Lung microvascular endothelial cell (primary cell): Measurements from ENCODE around the gene NCOR1. TPM values are rescaled to one million over a fixed set of nuclear protein-coding genes. Genes with fewer than 3 reads are reported as not detected.
A peak's percentile ranks its signal among the peaks of the same experiment; 100 is the strongest.
"Not testable (repeated sequence)": the region's sequence is repeated elsewhere in the genome, so short reads cannot be mapped to it uniquely, and the experiment has no call there.

Experiments
- DNase-seq, 2 donors: peaks; one replicate each; pipeline versions ENCODE4 v3.0.0 to v3.0.0-alpha.2; 2010; ENCODE audit warnings: low read depth in 2 of 2
- total RNA-seq: library from RNA; depleted of rRNA; stranded (reverse); fragments of >200 nt; gene quantifications from 2 replicates; pipeline ENCODE4 v1.2.1, GENCODE V29; 2014

The NCOR1 gene
- total RNA-seq, 1 donor from 2014 or later = 85.1 TPM

DNA sequence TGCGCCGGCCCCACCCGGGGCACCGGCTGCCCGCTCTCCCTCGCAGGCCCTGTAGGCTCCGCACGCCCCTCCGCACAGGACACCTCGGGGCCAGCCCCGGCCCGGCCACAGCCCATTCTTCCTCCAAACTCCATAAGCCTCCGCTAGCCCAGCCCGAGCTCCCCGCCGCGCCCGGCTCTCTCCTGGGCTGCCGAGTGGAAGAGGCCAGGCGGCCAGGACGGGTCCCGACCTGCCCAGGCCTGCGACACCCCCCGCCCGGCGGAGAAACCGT lies 397 bp downstream of the NCOR1 start:
- peak; percentile 55 to 67 for DNase-seq

DNA sequence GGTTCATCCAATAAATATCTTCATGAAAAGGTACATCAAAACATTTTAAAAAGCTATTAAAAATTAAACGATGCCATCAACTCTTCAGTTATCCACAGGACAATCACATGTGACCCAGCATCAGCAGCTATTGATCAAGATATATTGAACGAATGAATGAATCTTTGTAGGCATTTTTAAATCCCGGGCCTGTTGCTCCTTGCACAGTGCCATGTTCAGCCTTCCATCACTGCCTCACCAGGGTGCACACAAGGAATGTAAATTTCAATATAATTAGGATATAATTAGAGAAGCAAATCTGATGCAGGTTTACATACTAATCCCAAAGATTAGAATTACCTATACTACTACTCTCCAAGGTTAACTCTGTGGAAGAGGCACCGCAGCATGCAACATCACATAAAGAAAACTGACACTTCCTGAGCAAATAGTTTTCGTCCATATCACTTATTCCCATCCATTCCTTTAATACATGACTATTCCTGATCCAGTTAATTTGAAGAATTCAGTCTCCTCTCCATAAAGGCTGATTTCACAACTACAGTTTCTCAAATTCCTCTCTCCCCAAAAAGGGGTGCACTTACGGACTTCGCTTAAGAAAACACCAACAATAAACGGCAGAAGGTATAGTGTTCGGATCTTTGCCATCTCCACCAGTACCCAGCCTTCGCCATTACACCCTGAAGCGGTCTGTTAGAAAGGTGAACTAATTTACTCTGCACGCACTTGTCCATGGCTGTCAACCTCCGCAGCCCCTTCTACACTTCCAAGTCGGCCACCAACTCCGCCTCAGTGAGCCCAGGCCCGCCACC lies 938 bp downstream of the NCOR1 start:
- DNase-seq = no peak

DNA sequence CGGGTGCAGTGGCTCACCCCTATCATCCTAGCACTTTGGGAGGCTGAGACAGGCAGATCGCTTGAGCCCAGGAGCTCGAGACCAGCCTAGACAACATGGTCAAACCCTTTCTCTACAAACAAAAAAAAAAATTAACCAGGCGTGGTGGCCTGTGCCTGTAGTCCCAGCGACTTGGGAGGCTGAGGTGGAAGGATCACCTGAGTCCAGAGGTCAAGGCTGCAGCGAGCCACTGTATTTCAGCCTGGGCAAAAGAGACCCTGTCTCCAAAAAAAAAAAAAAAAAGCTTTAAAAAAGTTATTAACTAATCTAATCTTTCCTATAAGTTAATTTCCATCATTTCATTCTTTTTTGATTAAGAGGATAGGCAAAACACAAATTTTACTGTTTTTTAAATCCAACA lies 2.5 kb downstream of the NCOR1 start:
- no peak for DNase-seq

- DNase-seq = no peak
These were observed 3.7 kb downstream of the NCOR1 start for GRCh38 chr17:16211590-16211989.

GRCh38 chr17:16204763-16205162 lies 10.6 kb downstream of the NCOR1 start:
- not testable (repeated sequence) for DNase-seq

DNA sequence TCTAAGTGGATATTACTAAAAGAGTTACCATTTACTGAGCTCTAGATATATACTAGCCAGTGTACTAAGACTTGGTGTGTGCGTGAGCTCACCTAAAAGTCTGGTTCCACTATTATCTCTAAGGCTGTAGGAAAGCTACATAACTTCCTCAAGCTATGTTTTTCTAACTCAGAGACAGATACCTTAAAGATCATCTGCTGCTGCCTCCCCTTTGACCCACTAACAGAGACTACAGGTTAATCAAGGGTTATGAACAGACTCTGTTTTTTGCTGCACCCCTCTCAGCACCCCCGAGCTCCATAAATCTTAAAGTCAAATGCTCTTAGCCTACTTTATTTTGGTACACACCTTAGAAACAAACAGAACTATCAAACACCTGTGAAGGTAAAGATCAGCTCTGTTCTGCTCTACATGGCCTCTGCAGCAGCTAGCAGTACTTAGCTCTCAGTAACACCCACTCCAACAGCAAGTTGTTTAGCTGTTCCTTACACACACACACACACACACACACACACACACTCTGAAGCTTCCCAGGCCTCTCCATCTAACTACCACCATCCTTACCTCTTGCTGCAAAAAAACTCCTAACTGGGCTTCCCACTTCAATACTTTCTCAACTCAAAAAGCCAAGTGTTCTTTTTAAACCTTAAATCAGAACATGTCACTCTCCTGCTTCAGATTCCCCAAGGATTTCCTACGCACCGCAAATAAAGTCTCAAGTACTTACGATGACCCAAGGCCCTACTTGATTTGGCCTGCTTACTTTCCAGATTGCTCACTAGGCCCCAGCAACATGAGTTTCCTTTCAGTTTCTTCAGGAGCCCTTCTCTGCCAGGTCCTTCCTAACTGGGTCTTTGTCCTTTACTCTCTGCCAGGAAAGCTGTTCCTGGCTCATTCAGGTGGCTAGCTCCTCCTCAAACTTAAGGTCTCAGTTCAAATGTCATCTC lies 12.5 kb downstream of the NCOR1 start:
- peak in 1 of 2 donors; percentile 34 for DNase-seq

DNA sequence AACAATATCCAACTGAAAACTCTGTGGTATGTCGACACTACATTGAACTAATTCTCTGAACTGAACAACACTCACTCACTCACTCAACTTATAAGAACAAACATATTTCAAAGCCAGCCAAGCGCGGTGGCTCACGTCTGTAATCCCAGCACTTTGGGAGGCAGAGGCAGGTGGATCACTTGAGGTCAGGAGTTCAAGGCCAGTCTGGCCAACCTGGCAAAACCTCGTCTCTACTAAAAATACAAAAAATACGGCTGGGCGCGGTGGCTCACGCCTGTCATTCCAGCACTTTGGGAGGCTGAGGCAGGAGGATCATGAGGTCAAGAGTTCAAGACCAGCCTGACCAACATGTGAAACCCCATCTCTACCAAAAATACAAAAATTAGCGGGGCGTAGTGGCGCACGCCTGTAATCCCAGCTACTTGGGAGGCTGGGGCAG lies 13.6 kb downstream of the NCOR1 start:
- DNase-seq = not testable (repeated sequence)

GRCh38 chr17:16199093-16199492 lies 16.2 kb downstream of the NCOR1 start:
- peak; percentile 59 to 66 for DNase-seq

GRCh38 chr17:16197276-16197675 lies 18.1 kb downstream of the NCOR1 start:
- peak in 1 of 2 donors; percentile 57 for DNase-seq

GRCh38 chr17:16194307-16194835 lies 21.0 kb downstream of the NCOR1 start:
- DNase-seq = not testable (repeated sequence)

DNA sequence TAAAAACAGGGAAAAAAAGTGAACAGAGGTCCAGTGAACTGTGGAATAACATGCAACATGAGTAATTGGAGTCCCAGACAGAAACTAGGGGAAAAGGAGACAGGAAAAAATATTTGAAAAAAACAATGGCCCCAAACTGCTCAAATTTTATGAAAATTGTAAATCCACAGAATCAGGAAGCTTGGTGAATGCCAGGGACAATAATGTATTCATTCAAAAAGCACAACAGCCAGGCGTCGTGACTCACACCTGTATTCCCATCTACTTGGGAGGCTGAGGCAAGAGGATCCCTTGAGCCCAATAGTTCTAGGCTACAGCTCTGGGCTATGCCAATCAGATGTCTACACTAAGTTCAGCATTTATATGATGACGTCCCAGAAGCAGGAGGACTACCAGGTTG lies 23.7 kb downstream of the NCOR1 start:
- peak; percentile 80 to 84 for DNase-seq

GRCh38 chr17:16190703-16191360 lies 24.5 kb downstream of the NCOR1 start:
- DNase-seq = no peak

DNA sequence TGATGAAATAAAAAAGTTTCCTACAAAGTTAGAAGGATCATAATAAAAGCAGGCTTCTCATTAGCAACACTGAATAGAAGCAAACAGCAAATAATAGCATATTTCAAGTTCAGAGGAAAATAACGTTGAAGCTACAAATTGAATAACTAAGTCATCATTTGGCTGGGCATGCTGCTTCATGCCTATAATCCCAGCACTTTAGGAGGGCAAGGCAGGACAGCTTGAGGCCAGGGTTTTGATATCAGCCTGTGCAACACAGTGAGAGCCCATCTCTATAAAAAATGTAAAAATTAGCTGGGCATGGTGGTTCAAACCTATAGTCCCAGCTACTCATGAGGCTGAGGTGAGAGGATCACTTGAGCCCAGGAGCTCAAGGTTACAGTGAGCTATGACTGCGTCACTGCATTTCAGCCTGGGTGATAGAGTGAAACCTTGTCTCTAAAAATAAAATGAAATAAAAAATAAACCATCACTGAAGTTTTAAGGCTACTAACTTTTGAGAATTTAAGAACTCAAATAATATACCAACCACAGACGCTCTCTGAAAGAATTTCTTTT lies 25.5 kb downstream of the NCOR1 start:
- DNase-seq = no peak

GRCh38 chr17:16187642-16188041 lies 27.7 kb downstream of the NCOR1 start:
- DNase-seq = no peak

DNA sequence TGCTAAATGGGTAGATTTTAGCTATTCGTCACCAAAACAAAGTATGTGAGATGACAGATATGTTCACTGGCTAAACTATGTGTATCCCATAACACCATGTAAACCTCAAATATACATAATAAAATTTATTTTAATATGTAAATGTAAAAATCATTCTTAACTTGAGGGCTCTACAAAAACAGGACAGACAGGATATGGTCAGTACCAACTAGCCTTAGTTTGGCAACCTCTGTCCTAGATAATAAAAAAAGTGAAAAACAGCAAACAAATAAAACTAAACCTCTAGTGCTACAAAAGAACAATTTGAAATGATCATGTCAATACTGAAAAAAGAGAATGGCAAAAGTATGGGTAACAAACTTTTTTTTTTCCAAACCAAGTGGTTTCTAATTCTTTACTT lies 33.8 kb downstream of the NCOR1 start:
- DNase-seq = peak in 1 of 2 donors; percentile 6

DNA sequence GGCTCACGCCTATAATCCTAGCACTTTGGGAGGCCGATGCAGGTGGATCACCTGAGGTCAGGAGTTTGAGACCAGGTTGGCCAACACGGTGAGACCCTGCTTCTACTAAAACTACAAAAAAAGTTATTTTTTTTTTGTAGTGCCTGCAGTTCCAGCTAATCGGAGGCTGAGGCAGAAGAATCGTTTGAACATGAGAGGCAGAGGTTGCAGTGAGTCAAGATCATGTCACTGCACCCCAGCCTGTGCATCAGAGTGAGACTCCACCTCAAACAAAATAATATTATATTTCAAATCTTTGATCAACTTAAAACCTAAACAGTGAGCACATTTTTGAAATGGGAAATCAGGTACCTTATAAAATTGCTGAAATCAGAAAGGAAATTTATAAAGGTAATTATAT lies 36.5 kb downstream of the NCOR1 start:
- DNase-seq = peak in 1 of 2 donors; percentile 11

DNA sequence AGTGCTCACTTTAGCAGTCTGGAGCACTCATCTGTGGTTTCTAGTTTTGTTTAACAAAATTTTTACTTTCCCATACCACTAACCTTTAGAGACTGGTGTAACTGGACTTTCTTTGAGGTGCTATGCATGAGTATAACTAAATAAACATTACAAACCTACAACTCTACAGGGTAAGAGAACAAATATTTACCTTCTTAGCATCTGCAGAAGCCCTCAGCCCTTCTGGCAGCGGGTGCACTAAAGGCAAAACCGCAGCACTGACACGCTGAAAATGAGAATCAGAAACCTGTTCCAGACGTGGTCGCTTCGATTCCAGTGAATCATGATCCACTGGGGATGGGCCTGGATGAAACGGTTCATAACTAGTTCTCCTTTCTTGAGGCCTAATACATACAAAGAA lies 43.7 kb downstream of the NCOR1 start:
- DNase-seq = no peak

DNA sequence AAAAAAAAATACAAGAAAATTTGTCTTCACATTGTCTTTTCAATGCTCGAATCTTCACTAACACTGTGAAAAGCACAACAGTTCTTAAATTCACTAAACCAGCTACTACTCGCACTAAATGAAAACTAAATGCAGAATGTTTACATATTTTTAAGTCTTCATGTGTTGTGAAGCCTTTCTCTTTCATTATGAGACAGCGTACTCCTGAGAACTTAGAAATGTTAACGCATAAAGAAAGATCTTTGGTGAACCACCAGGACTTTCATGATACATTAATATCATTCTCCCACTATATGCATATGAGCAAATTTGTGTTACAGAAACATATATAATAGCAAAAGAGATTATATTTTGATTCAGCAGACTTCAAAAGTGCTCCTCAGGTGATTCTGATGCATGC lies 48.6 kb downstream of the NCOR1 start:
- DNase-seq = not testable (repeated sequence)

DNA sequence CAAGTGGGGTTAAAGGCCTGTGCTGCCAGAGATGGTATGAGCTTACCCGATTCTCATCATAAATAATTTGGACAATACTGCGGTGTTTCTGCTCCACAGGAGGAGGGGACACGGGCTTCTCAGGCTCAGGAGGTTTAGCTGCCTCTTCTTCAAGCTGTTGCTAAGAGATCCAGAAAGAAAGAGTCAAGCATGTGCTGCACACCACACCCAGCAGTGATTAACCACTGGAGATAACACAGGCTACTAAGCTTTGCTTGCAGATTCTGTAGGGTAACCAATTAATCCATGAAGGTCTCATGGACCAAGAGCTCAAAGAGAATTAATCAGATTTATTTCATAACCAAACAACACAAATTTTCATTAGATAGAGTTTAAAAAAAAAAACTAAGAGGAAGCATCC lies 56.6 kb downstream of the NCOR1 start:
- DNase-seq = no peak

DNA sequence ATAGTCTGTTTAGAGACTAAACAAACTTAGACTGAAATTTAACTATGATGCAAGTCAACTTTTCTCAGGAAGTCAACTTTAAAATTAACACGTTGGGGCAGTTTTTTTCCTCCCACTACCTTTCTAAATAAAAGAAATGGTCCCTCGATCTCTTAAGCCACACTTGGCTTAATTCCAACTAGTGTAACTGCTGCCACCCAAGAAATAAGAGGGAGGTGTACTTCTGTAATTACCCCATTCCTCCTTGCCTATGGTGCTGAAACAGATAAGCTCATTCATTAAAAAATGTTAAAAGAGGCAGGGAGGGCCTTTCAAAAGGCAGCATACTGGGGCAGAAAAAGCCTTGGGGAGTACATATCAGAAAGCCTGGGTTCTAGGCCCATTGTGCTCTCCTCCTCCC lies 59.8 kb downstream of the NCOR1 start:
- DNase-seq = no peak

DNA sequence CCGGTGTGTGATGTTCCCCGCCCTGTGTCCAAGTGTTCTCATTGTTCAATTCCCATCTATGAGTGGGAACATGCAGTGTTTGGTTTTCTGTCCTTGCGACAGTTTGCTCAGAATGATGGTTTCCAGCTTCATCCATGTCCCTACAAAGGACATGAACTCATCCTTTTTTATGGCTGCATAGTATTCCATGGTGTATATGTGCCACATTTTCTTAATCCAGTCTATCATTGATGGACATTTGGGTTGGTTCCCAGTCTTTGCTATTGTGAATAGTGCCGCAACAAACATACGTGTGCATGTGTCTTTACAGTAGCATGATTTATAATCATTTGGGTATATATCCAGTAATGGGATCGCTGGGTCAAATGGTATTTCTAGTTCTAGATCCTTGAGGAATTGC lies 63.0 kb downstream of the NCOR1 start:
- DNase-seq = not testable (repeated sequence)
